Measurements from ENCODE around the gene TM2D1. TPM values are rescaled to one million over a fixed set of nuclear protein-coding genes. Genes with fewer than 3 reads are reported as not detected.

The TM2D1 gene
- polyA plus RNA-seq, 2 of the 4 experiments (the other 2 are of a cell fraction): 32.4 to 54.2 TPM

DNA sequence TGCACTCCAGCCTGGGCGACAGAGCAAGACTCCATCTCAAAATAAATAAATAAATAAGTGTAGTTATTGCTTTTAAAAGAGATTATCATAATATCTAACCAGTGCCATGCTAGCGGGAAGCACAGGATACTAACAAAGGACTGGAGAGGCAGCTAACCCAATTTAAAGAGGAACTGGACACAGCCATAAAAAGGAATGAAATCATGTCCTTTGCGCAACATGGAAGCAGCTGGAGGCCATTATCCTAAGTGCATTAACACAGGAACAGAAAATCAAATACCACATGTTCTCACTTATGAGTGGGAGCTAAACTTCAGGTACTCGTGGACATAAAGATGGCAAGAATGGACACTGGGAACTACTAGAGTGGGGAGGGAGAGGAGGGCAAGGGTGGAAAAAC lies 54.9 kb downstream of the TM2D1 start:
- ChIA-PET CTCF (no interaction called here), POLR2A (no interaction called here)
- H3K27ac ChIP-seq: no peak overlapping the region
- H3K4me1 ChIP-seq: 0 out of 3 replicates have a peak, but pooled peaks cover 5% of the 10 kb centered on the region
- ATAC-seq: no peak
- H3K4me3 ChIP-seq: no peak overlapping the region
- FAIRE-seq: no peak
- WGBS (ENCODE audit: missing lambda C conversion rate): 89% methylated on average over 4 of the region's 4 CpGs
- no peak for DNase-seq (ENCODE audit: low read depth in 1 of 2, low spot score in 1 of 2)
- H3K9me3 ChIP-seq: no peaks in the 10 kb centered on the region
- TF ChIP-seq KDM5A (IDR thresholded peaks at IDR 0.05) (no peak), CHD4 (IDR thresholded peaks at IDR 0.05; ENCODE audit: borderline replicate concordance) (no peak), EHMT2 (IDR thresholded peaks at IDR 0.05; ENCODE audit: low read depth) (no peak), TP53 (CRISPR knock-in tag; IDR thresholded peaks at IDR 0.05) (no peak), HOXA7 (CRISPR knock-in tag; IDR thresholded peaks at IDR 0.05) (no peak), HEYL (CRISPR knock-in tag; IDR thresholded peaks at IDR 0.05) (no peak), BHLHE40 (IDR thresholded peaks at IDR 0.05; ENCODE audit: low read depth, low read length) (no peak)
- H3K4me2 ChIP-seq: no peak overlapping the region

- no peak for TF ChIP-seq MAZ (IDR thresholded peaks at IDR 0.05; ENCODE audit: borderline replicate concordance, low read depth, low read length)
- peak; percentile 23; the same call in 1 of the 3 replicates for TF ChIP-seq CTCF (IDR thresholded peaks at IDR 0.05)
- TF ChIP-seq, protein P1, sequence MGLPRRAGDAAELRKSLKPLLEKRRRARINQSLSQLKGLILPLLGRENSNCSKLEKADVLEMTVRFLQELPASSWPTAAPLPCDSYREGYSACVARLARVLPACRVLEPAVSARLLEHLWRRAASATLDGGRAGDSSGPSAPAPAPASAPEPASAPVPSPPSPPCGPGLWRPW (IDR thresholded peaks at IDR 0.05): no peak
- TF ChIP-seq CBX2 (IDR thresholded peaks at IDR 0.05; ENCODE audit: borderline replicate concordance, low read depth): no peak
- TF ChIP-seq JUN (IDR thresholded peaks at IDR 0.05): no peak
- no peak for TF ChIP-seq CEBPB (IDR thresholded peaks at IDR 0.05)
- no peak for TF ChIP-seq FOSL2 (IDR thresholded peaks at IDR 0.05)
- no peak for TF ChIP-seq FOSL2 (CRISPR knock-in tag; IDR thresholded peaks at IDR 0.05)
- TF ChIP-seq RAD21 (conservative IDR thresholded peaks at IDR 0.05 in 1 of 2, IDR thresholded peaks at IDR 0.05 in 1 of 2): peak in 1 of 2 experiments; percentile 15; a peak in 1 of 5 replicates
- no peak for TF ChIP-seq HEYL (CRISPR knock-in tag; IDR thresholded peaks at IDR 0.05)
- Histone ChIP-seq H3K27ac (no peak overlapping the region), H3K4me3 (no peak overlapping the region), H3K4me2 (no peak overlapping the region), H3K4me1 (no peaks in the 10 kb centered on the region), H3K9me3 (no peaks in the 10 kb centered on the region)
- ChIA-PET CTCF (no interaction called here), POLR2A (no interaction called here)
- FAIRE-seq: no peak
- no peak for ATAC-seq
- no peak for DNase-seq (ENCODE audit: low read depth in 1 of 2, low spot score in 1 of 2)
- 66% methylated on average over 2 of the region's 2 CpGs for WGBS (ENCODE audit: missing lambda C conversion rate)
Measured at GRCh38 chr1:61659061-61659460, 65.9 kb downstream of the TM2D1 start.

GRCh38 chr1:61655453-61655852 lies 69.5 kb downstream of the TM2D1 start:
- Histone ChIP-seq H3K4me1 (no peaks in the 10 kb centered on the region), H3K27ac (no peak overlapping the region), H3K9me3 (no peaks in the 10 kb centered on the region), H3K4me3 (no peak overlapping the region), H3K4me2 (no peak overlapping the region)
- CTCF ChIA-PET: interaction anchor here (0.8 to 2.3 kb wide), 5 partner anchors 8 to 66 kb away, joined by 3 to 6 read pairs (median 4); no protein-coding TSS in a partner anchor
- POLR2A ChIA-PET: no interaction called here
- no peak for TF ChIP-seq MAX (IDR thresholded peaks at IDR 0.05)
- TF ChIP-seq HOXB13 (CRISPR knock-in tag; IDR thresholded peaks at IDR 0.05; ENCODE audit: low read depth): no peak
- no peak for TF ChIP-seq RCOR1 (IDR thresholded peaks at IDR 0.05; ENCODE audit: low read depth, low read length)
- no peak for TF ChIP-seq EHF (CRISPR knock-in tag; IDR thresholded peaks at IDR 0.05)
- TF ChIP-seq REST (IDR thresholded peaks at IDR 0.05): no peak
- TF ChIP-seq CBX2 (IDR thresholded peaks at IDR 0.05; ENCODE audit: borderline replicate concordance, low read depth): no peak
- FAIRE-seq: no peak
- no peak for DNase-seq (ENCODE audit: low read depth in 1 of 2, low spot score in 1 of 2)
- ATAC-seq: no peak
- 88% methylated on average over 3 of the region's 3 CpGs for WGBS (ENCODE audit: missing lambda C conversion rate)

Data from A549 (cell line).